ENCODE data around the gene CHRNA1.

DNA sequence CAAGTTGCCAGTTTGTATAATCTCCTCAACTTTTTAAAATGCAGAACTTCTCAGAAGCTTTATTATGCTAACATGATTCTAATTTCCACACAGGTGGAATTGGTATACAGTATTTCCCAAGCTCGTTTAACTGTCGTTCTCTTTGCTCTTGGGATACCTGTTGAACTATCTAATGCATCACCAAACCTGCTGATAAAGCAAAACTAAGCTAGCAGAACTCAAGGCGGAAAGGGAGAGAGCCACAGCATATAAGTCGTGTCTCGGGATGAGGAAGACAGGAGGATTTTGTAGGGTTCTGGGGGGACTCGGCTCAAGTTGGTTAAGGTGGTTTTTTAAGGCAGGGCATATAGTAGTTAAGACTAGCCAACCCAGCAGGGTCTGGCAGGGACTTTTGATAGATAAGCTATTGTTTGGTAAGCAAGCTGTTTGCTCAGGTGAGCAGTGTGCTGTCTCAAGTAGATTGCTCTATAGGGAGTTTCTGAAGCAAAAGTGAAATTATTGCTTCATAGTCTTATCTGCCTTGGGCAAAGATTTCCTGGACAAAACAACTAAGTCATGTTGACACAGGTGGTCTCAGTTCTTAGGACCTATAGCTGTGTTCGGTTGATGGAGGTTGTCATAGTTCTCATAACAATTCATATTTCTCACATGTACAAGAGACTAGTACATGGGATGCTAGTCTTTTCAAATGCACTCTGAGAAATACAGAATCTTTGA is 28.2 kb upstream of the CHRNA1 start:
- TF ChIP-seq CTCF (IDR thresholded peaks at IDR 0.05 in 2 of 3, conservative IDR thresholded peaks at IDR 0.05 in 1 of 3; ENCODE audit: control insufficient read depth in 2 of 3, extremely low read depth in 1 of 3, insufficient read depth in 1 of 3, low read depth in 3 of 3, low read length in 3 of 3) (no peak), FOS (IDR thresholded peaks at IDR 0.05; ENCODE audit: borderline replicate concordance, extremely low read depth, insufficient read length) (no peak), POLR2AphosphoS5 (IDR thresholded peaks at IDR 0.05; ENCODE audit: low read length) (no peak), EGR1 (IDR thresholded peaks at IDR 0.05; ENCODE audit: borderline replicate concordance in 1 of 2, low read depth in 2 of 2, low read length in 2 of 2) (no peak), TCF7 (IDR thresholded peaks at IDR 0.05; ENCODE audit: borderline replicate concordance) (no peak), RFX5 (IDR thresholded peaks at IDR 0.05; ENCODE audit: low read depth, low read length) (no peak), RAD21 (IDR thresholded peaks at IDR 0.05; ENCODE audit: insufficient read depth, low read depth, low read length) (no peak)
- TF ChIP-seq, protein P1, sequence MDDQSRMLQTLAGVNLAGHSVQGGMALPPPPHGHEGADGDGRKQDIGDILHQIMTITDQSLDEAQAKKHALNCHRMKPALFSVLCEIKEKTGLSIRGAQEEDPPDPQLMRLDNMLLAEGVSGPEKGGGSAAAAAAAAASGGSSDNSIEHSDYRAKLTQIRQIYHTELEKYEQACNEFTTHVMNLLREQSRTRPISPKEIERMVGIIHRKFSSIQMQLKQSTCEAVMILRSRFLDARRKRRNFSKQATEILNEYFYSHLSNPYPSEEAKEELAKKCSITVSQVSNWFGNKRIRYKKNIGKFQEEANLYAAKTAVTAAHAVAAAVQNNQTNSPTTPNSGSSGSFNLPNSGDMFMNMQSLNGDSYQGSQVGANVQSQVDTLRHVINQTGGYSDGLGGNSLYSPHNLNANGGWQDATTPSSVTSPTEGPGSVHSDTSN (IDR thresholded peaks at IDR 0.05; ENCODE audit: insufficient replicate concordance, low read depth, low read length) = no peak
